Prostate gland (tissue), 2 donors: ENCODE results near the gene STK39. TPM values are rescaled to one million over a fixed set of nuclear protein-coding genes. Genes with fewer than 3 reads are reported as not detected.

Experiments used
- DNase-seq: peaks from one replicate; pipeline ENCODE4 v3.0.0-alpha.2; 2019; ENCODE audit warnings: low spot score
- H3K27ac ChIP-seq, 2 donors: fragments of 200-600 bp; sonication (generic); 2 replicates each; pipeline ENCODE4 v1.5.1; 2017 to 2019
- H3K27me3 ChIP-seq: fragments of 200-600 bp; sonication (generic); replicated peaks from 2 replicates; pipeline ENCODE4 v1.5.1; 2019; ENCODE audit not compliant: insufficient read depth
- H3K36me3 ChIP-seq, 2 donors: fragments of 200-600 bp; sonication (generic); 1 replicate in 1 of 2; 2 replicates in 1 of 2; pipeline versions ENCODE4 v1.5.1 to v1.8.1; 2017 to 2019
- H3K4me1 ChIP-seq: fragments of 200-600 bp; sonication (generic); replicated peaks from 2 replicates; pipeline ENCODE4 v1.5.1; 2019
- H3K4me3 ChIP-seq, 2 donors: fragments of 200-600 bp; sonication (generic); 2 replicates each; pipeline ENCODE4 v1.5.1; 2017 to 2019
- H3K9me3 ChIP-seq: fragments of 200-600 bp; sonication (generic); 2 replicates; pipeline ENCODE4 v1.5.1; 2017
- POLR2A ChIP-seq: fragments of 450-650 bp; IDR thresholded peaks from one replicate; pipeline ENCODE4 v1.6.1; 2016; ENCODE audit warnings: antibody characterized with exemption, mild to moderate bottlenecking
- POLR2AphosphoS5 ChIP-seq: sonication (generic); formaldehyde crosslinking; IDR thresholded peaks from one replicate; pipeline ENCODE4 v1.6.1; 2017; ENCODE audit warnings: antibody characterized with exemption
- WGBS: methylation state at CpG from one replicate; pipeline ENCODE4 v1.1.5; 2018; 5-methylcytosine and 5-hydroxymethylcytosine counted together
- intact Hi-C: fragments of 100-400 bp; cut with DNase I; formaldehyde crosslinking; loops from one replicate; pipeline ENCODE4 v1.14.2; 2022
- small RNA-seq, 2 donors: library from RNA; depleted of rRNA; stranded (forward); fragments of <200 nt; gene quantifications; one replicate each; pipeline ENCODE3, GENCODE V24; 2016
- total RNA-seq, 2 donors: library from RNA; depleted of rRNA; stranded (reverse); fragments of >200 nt; gene quantifications; one replicate each; pipeline ENCODE4 v1.1.0, GENCODE V29; 2016

The STK39 gene
- total RNA-seq, 2 donors from 2014 or later = 32.2 to 54.7 TPM

- TF ChIP-seq POLR2A (no peak), POLR2AphosphoS5 (no peak)
- Histone ChIP-seq H3K27ac (no peak overlapping the region), H3K4me3 (no peak overlapping the region), H3K4me1 (no peaks in the 10 kb centered on the region), H3K27me3 (no peaks in the 10 kb centered on the region), H3K36me3 (no peaks in the 10 kb centered on the region), H3K9me3 (no peaks in the 10 kb centered on the region)
- 86% methylated on average over 14 of the region's 14 CpGs for WGBS
- intact Hi-C loops = no loop called here
- no peak for DNase-seq
Measured at GRCh38 chr2:167905668-167906067, 341.7 kb downstream of the STK39 start.

Small RNA genes within 50 kb of the gene (small RNA-seq; reads per million reads assigned to genes)
- gene AC067940.1 = 0.70 to 1.0 reads per million in 2 donors

Other genes with a start within 250 kb of the STK39 start
- 10 to 100 TPM; 30.1 to 67.8 TPM for gene CERS6, start 208.7 kb upstream of the STK39 start, total RNA-seq